ENCODE measurements around the gene NLGN1.

The NLGN1 gene

GRCh38 chr3:173644086-173645082, 246.8 kb downstream of the NLGN1 start:
- no peak for DNase-seq

GRCh38 chr3:173650596-173650995, 253.1 kb downstream of the NLGN1 start:
- DNase-seq, result no peak

GRCh38 chr3:173652093-173652492, 254.5 kb downstream of the NLGN1 start:
- DNase-seq, result no peak

GRCh38 chr3:173653781-173654180, 256.2 kb downstream of the NLGN1 start:
- no peak for DNase-seq

- no peak for DNase-seq
Measured at GRCh38 chr3:173659972-173660371, 262.4 kb downstream of the NLGN1 start.

GRCh38 chr3:173660645-173661299, 263.2 kb downstream of the NLGN1 start:
- DNase-seq, result no peak

- DNase-seq, result no peak
Measured at GRCh38 chr3:173663696-173664111, 266.2 kb downstream of the NLGN1 start.

GRCh38 chr3:173676094-173676493, 278.6 kb downstream of the NLGN1 start:
- no peak for DNase-seq

GRCh38 chr3:173681188-173681678, 283.7 kb downstream of the NLGN1 start:
- no peak for DNase-seq

- DNase-seq, result no peak
Measured at GRCh38 chr3:173685456-173685855, 287.9 kb downstream of the NLGN1 start.

- no peak for DNase-seq
Measured at GRCh38 chr3:173688216-173688842, 290.8 kb downstream of the NLGN1 start.

- DNase-seq, result no peak
Measured at GRCh38 chr3:173690542-173691180, 293.1 kb downstream of the NLGN1 start.

- no peak for DNase-seq
Measured at GRCh38 chr3:173699353-173699752, 301.8 kb downstream of the NLGN1 start.

- no peak for DNase-seq
Measured at GRCh38 chr3:173700336-173700735, 302.8 kb downstream of the NLGN1 start.

GRCh38 chr3:173702561-173702960, 305.0 kb downstream of the NLGN1 start:
- DNase-seq, result peak; percentile 23

- DNase-seq, result peak; percentile 92
Measured at GRCh38 chr3:173703771-173704170, 306.2 kb downstream of the NLGN1 start.

- DNase-seq, result no peak
Measured at GRCh38 chr3:173706630-173707029, 309.1 kb downstream of the NLGN1 start.

- no peak for DNase-seq
Measured at GRCh38 chr3:173708191-173708590, 310.6 kb downstream of the NLGN1 start.

- DNase-seq, result no peak
Measured at GRCh38 chr3:173709026-173709425, 311.5 kb downstream of the NLGN1 start.

- DNase-seq, result peak; percentile 10
Measured at GRCh38 chr3:173711619-173712018, 314.1 kb downstream of the NLGN1 start.

GRCh38 chr3:173719585-173719984, 322.0 kb downstream of the NLGN1 start:
- DNase-seq, result no peak

- DNase-seq, result no peak
Measured at GRCh38 chr3:173725507-173725906, 328.0 kb downstream of the NLGN1 start.

GRCh38 chr3:173730391-173730790, 332.8 kb downstream of the NLGN1 start:
- DNase-seq, result no peak

All from NCI-H748 treated with DMSO at 0.1 percent for 48 hours (cell line).